ENCODE data around the gene RNF114.

Gene RNF114

DNA sequence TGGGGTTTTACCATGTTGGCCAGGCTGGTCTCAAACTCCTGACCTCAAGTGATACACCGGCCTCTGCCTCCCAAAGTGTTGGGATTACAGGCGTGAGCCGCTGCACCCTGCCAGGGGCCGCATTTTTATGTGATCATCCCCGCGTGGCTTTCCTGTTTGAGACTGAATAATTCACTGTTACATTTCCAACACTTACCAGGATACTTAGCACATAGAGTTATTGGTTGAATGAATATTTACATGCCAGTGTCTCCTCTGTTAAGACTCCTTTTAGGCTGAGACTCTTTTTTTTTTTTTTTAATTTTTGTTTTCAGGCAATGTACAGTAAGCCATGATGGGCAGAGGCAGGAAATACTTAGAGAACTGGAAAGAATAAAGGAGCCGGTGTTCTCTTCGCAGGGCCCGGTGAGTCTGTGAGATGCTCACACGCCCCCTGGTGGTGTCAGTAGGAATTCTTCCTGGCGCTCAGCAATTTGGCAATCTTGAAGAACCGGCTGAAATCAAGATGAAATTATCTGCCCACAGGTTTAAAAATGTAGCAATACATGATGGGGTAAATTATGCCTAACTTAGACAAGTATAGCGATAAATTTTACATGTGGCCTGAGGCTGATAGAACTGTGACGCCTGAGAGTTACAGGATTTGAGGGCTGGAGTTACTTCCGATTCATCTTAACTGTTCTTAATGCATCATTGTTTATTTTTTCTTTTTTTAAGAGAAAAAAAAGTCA is 7.6 kb upstream of the RNF114 start:
- Histone ChIP-seq H3K27ac (ENCODE audit: low read depth, low read length) (no peak overlapping the region), H4K20me1 (ENCODE audit: control insufficient read depth, insufficient read depth, low read depth, low read length) (no peaks in the 10 kb centered on the region), H3K27me3 (ENCODE audit: control insufficient read depth, low read length) (no peaks in the 10 kb centered on the region), H3K4me2 (ENCODE audit: low read length) (peak overlapping the region; percentile 37), H3K9me3 (ENCODE audit: control insufficient read depth, insufficient read depth, low read length) (no peaks in the 10 kb centered on the region), H3K4me1 (ENCODE audit: control insufficient read depth, low read length) (peaks cover 6% of the 10 kb centered on the region), H3K9me2 (replicated peaks; ENCODE audit: control insufficient read depth, low read length) (no peaks in the 10 kb centered on the region), H3F3A (ENCODE audit: control insufficient read depth, insufficient read depth) (peaks cover 1% of the 10 kb centered on the region), H3K4me3 (ENCODE audit: low read length) (no peak overlapping the region), H3K36me3 (ENCODE audit: control insufficient read depth, low read length) (no peaks in the 10 kb centered on the region), H3K79me2 (ENCODE audit: control insufficient read depth, low read length) (no peaks in the 10 kb centered on the region)
- peak; percentile 93 for TF ChIP-seq CTCF (IDR thresholded peaks at IDR 0.05; ENCODE audit: low read depth, low read length, poor library complexity, severe bottlenecking)
- no peak for TF ChIP-seq EZH2phosphoT487 (IDR thresholded peaks at IDR 0.05; ENCODE audit: borderline replicate concordance, low read length)

DNA sequence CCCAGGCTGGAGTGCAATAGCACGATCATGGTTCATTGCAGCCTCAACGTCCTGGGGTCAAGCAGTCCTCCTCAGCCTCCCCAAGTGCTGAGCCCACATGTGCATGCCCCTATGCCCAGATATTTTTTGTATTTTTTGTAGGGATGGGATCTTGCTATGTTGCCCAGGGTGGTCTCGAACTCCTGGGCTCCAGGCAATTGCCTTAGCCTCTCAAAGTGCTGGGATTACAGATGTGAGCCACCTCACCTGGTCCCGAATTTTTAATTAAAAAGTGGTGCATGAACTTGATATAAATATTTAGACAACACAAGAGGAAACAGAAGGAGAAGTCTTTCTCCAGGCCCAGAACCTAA is 7.1 kb upstream of the RNF114 start:
- Histone ChIP-seq H3K4me2 (ENCODE audit: low read length) (no peak overlapping the region), H3K9me3 (ENCODE audit: control insufficient read depth, insufficient read depth, low read length) (no peaks in the 10 kb centered on the region), H3K4me3 (ENCODE audit: low read length) (no peak overlapping the region), H3K36me3 (ENCODE audit: control insufficient read depth, low read length) (no peaks in the 10 kb centered on the region), H3F3A (ENCODE audit: control insufficient read depth, insufficient read depth) (peaks cover 7% of the 10 kb centered on the region), H3K27ac (ENCODE audit: low read depth, low read length) (no peak overlapping the region), H3K27me3 (ENCODE audit: control insufficient read depth, low read length) (no peaks in the 10 kb centered on the region), H3K4me1 (ENCODE audit: control insufficient read depth, low read length) (peaks cover 6% of the 10 kb centered on the region), H3K79me2 (ENCODE audit: control insufficient read depth, low read length) (no peaks in the 10 kb centered on the region), H3K9me2 (replicated peaks; ENCODE audit: control insufficient read depth, low read length) (no peaks in the 10 kb centered on the region), H4K20me1 (ENCODE audit: control insufficient read depth, insufficient read depth, low read depth, low read length) (no peaks in the 10 kb centered on the region)
- TF ChIP-seq CTCF (IDR thresholded peaks at IDR 0.05; ENCODE audit: low read depth, low read length, poor library complexity, severe bottlenecking) (no peak), EZH2phosphoT487 (IDR thresholded peaks at IDR 0.05; ENCODE audit: borderline replicate concordance, low read length) (no peak)

- H3K4me3 ChIP-seq (ENCODE audit: low read length) = peak overlapping the region; percentile 89
These were observed 448 bp upstream of the RNF114 start for GRCh38 chr20:49935746-49936152.

More at GRCh38 chr20:49935746-49936152, 448 bp upstream of the RNF114 start:
- peaks cover 36% of the 10 kb centered on the region for H3K4me1 ChIP-seq (ENCODE audit: control insufficient read depth, low read length)
- peaks cover 14% of the 10 kb centered on the region for H3F3A ChIP-seq (ENCODE audit: control insufficient read depth, insufficient read depth)
- H3K27ac ChIP-seq (ENCODE audit: low read depth, low read length) = peak overlapping the region; percentile 47
- peaks cover 7% of the 10 kb centered on the region; the same call in 1 of the 2 replicates for H4K20me1 ChIP-seq (ENCODE audit: control insufficient read depth, insufficient read depth, low read depth, low read length)
- H3K4me2 ChIP-seq (ENCODE audit: low read length) = peak overlapping the region; percentile 65
- H3K27me3 ChIP-seq (ENCODE audit: control insufficient read depth, low read length) = no peaks in the 10 kb centered on the region
- H3K9me2 ChIP-seq (replicated peaks; ENCODE audit: control insufficient read depth, low read length) = no peaks in the 10 kb centered on the region
- no peaks in the 10 kb centered on the region for H3K9me3 ChIP-seq (ENCODE audit: control insufficient read depth, insufficient read depth, low read length)
- no peak for TF ChIP-seq EZH2phosphoT487 (IDR thresholded peaks at IDR 0.05; ENCODE audit: borderline replicate concordance, low read length)
- no peak for TF ChIP-seq CTCF (IDR thresholded peaks at IDR 0.05; ENCODE audit: low read depth, low read length, poor library complexity, severe bottlenecking)
- H3K79me2 ChIP-seq (ENCODE audit: control insufficient read depth, low read length) = peaks cover 45% of the 10 kb centered on the region
- peaks cover 22% of the 10 kb centered on the region for H3K36me3 ChIP-seq (ENCODE audit: control insufficient read depth, low read length)

Measured in DOHH2 (cell line).